AG04450 (cell line): ENCODE measurements around the gene COL23A1. TPM values are rescaled to one million over a fixed set of nuclear protein-coding genes. Genes with fewer than 3 reads are reported as not detected.

Experiments used
- CTCF ChIA-PET: fragments of 300-600, 350-600 bp; formaldehyde crosslinking; extraction: SDS; loops from one replicate; lab custom pipeline; 2022; ENCODE audit warnings: antibody characterized with exemption, inconsistent platforms; lab: Charles Lee
- POLR2A ChIA-PET: fragments of 350-600 bp; formaldehyde crosslinking; extraction: SDS; loops from one replicate; lab custom pipeline; 2021; ENCODE audit warnings: antibody characterized with exemption, inconsistent platforms; lab: Yijun Ruan, JAX
- DNase-seq: peaks from one replicate; pipeline ENCODE4 v3.0.0-alpha.2; 2011; ENCODE audit warnings: low read depth, low spot score
- H3K27ac ChIP-seq: one replicate; pipeline ENCODE4 v1.5.1; 2012; ENCODE audit warnings: low read depth, low read length, control low read depth
- H3K27me3 ChIP-seq: one replicate; pipeline ENCODE4 v1.6.0; 2012; ENCODE audit warnings: low read length; ENCODE audit not compliant: control insufficient read depth, insufficient read depth
- H3K4me3 ChIP-seq: 2 replicates; pipeline ENCODE4 v1.5.1; 2011; ENCODE audit warnings: mild to moderate bottlenecking, low read depth, low read length, control low read depth
- H3K9me3 ChIP-seq: 2 replicates; pipeline ENCODE4 v1.5.1; 2012; ENCODE audit warnings: low read length; ENCODE audit not compliant: control insufficient read depth, insufficient read depth
- polyA plus RNA-seq: library from polyadenylated mRNA; depleted of rRNA; stranded (reverse); fragments of >200 nt; gene quantifications from 2 replicates; pipeline ENCODE4 v1.2.3, GENCODE V29; 2011
- TF ChIP-seq, protein P1 (sequence below): IDR thresholded peaks from 2 replicates; pipeline ENCODE4 v1.5.1; 2011; ENCODE audit warnings: low read depth, low read length, control low read depth, inconsistent platforms

COL23A1 gene
- polyA plus RNA-seq, 1 experiment, result not detected

DNA sequence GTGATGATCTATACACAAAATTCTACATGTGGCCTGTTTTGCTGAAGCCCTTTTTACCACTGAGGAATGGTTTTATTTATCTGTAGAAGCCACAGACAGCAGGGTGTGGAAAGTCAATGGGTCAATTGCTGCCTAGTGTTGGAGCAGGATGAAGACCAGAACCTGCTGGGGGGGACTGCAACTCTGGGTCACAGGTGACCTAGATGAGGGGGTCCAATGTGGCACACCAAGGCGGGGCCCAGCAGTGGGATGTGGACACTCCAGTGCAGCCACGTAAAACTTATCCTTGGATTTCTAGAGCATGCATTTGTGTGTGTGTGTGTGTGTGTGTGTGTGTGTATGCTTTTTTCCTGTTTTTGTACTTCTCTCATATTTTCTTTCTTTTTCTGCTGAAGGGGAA lies 210.1 kb downstream of the COL23A1 start:
- Histone ChIP-seq H3K27ac (no peak overlapping the region), H3K4me3 (no peak overlapping the region), H3K27me3 (no peaks in the 10 kb centered on the region), H3K9me3 (peaks cover 59% of the 10 kb centered on the region)
- CTCF ChIA-PET, result no interaction called here
- POLR2A ChIA-PET, result no interaction called here
- TF ChIP-seq, protein P1, sequence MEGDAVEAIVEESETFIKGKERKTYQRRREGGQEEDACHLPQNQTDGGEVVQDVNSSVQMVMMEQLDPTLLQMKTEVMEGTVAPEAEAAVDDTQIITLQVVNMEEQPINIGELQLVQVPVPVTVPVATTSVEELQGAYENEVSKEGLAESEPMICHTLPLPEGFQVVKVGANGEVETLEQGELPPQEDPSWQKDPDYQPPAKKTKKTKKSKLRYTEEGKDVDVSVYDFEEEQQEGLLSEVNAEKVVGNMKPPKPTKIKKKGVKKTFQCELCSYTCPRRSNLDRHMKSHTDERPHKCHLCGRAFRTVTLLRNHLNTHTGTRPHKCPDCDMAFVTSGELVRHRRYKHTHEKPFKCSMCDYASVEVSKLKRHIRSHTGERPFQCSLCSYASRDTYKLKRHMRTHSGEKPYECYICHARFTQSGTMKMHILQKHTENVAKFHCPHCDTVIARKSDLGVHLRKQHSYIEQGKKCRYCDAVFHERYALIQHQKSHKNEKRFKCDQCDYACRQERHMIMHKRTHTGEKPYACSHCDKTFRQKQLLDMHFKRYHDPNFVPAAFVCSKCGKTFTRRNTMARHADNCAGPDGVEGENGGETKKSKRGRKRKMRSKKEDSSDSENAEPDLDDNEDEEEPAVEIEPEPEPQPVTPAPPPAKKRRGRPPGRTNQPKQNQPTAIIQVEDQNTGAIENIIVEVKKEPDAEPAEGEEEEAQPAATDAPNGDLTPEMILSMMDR, result no peak
- DNase-seq, result no peak

DNA sequence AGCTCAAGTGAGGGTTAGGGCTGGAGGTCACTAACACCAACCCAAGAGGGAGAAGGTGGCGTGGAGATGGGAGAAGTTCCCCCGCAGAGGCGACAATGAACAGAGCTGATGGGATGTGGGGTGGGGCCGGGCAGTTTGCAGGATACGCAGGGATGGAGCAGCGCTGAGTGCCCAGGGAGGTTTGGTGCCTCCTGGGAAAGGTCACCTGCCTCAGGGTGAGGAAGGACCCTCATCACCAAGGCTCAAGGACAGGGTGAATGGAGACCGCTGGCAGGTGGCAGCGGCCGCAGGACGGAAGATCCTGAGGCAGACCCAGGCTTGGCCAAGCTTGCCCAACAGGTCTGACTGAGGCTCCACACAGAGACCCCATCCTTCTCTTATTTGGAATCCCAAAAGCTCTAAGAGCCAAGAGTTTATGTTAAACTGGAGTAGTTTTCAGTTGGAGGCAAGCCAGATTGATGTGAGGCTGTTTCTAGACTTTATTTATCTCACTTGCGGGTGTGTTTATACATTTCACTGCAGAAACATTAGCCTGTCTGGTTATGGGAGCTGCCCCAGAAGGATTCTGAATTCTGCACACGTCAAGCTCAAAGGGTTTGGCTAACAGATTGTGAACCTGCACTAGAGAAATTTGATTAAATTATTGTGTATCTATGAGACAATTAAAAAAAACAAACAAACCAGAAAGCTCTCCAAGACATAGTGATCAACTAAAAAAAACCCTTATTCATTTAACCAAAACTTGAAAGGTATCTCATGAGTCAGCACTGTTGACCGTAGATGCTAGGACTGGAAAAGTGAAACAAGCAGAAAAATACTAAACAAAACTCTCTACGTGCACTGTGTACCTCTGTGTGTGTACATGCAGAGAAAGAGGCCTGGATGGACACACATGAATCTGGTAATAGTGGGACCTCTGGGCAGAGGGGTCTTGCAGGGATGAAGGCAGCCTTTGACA lies 211.4 kb downstream of the COL23A1 start:
- Histone ChIP-seq H3K27me3 (no peaks in the 10 kb centered on the region), H3K9me3 (peaks cover 53% of the 10 kb centered on the region), H3K27ac (no peak overlapping the region), H3K4me3 (no peak overlapping the region)
- ChIA-PET POLR2A (no interaction called here), CTCF (interaction anchor here (0.7 kb wide), 1 partner anchor 1655 kb away, joined by 3 read pairs; no protein-coding TSS in a partner anchor)
- TF ChIP-seq, protein P1, result no peak
- no peak for DNase-seq

DNA sequence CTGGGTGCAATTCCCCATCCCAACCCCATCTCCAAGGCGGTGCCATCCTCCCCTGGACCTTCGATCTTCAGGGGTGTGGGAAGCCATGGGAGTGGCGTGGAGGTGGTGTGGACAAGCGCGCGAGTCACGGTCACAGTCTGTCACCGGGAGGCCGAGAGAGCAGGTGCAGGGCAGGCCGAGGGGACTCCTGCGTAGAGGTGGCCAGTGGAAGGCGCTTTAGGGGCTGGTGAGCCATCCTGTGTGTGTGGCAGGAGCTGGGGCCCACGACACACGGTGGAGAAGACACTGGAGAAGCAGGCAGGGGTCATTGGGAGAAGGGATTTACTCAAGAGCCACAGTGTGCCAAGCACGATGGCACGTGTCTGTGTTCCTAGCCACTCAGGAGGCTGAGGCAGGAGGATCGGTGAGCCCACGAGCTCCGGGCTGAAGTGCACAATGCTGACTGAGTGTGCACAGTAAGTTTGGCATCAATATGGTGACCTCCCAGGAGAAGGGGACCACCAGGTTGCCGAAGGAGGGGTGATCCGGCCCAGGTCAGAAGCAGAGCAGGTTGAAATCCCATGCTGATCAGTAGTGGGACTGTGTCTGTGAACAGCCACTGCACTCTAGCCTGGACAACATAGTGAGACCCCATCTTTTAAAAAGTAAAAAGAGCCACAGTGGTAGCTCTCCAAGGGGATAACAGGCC lies 212.5 kb downstream of the COL23A1 start:
- H3K9me3 ChIP-seq, result peaks cover 52% of the 10 kb centered on the region
- POLR2A ChIA-PET, result interaction anchor here (0.6 kb wide), 1 partner anchor 180 kb away, joined by 3 read pairs; no protein-coding TSS in a partner anchor

DNA sequence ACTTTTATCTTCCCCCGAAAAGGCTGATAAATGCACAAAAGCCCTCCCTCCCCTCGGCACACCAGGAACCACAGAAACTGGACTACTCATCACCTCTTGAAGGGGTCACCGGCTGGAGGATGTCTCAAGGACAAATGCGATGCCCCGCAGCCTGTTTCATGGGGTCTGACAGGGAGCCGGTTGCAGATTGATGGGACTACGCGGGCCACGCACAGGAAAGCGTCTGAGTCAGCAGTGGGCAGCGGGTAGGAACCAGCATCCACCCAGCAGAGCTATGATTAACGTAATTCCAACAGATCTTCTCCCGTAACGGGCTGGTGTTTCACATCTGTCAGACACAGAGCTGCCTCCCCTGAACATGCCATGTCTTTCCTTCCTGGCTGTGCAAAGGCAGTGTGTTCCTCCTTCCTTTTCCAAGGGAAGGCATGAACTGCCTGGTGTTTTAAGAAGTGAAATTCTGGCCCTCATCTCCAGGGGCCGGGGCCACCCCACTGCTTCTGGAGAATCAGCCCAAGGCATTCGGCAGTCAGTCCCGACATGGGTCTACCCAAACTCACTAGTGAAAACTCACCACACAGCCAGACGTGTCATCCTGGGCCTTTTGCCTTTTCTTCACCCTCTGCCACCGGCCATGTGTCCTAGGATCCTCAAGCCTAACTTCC lies 213.1 kb downstream of the COL23A1 start:
- TF ChIP-seq, protein P1, result no peak
- Histone ChIP-seq H3K27ac (no peak overlapping the region), H3K27me3 (no peaks in the 10 kb centered on the region), H3K4me3 (no peak overlapping the region), H3K9me3 (peaks cover 48% of the 10 kb centered on the region)
- DNase-seq, result no peak
- CTCF ChIA-PET, result no interaction called here
- POLR2A ChIA-PET, result interaction anchor here (0.6 kb wide), 1 partner anchor 179 kb away, joined by 3 read pairs; no protein-coding TSS in a partner anchor

More for the DNA sequence above, 212.5 kb downstream of the COL23A1 start:
- TF ChIP-seq, protein P1, result no peak
- no peak overlapping the region for H3K27ac ChIP-seq
- no peak overlapping the region for H3K4me3 ChIP-seq
- CTCF ChIA-PET, result no interaction called here
- H3K27me3 ChIP-seq, result no peaks in the 10 kb centered on the region
- DNase-seq, result no peak
